HL-60 (cell line): ENCODE measurements around the gene NKAIN1.

Source experiments
- DNase-seq, 2 experiments: peaks; one replicate each; pipeline ENCODE4 v3.0.0-alpha.2; 2010 to 2020; ENCODE audit warnings: low read depth in 1 of 2, low spot score in 1 of 2
- H3K27ac ChIP-seq: fragments of 250-450 bp; sonication (Bioruptor Pico); replicated peaks from 2 replicates; pipeline ENCODE4 v1.5.1; 2020; ENCODE audit warnings: mild to moderate bottlenecking, moderate library complexity
- H3K27me3 ChIP-seq: fragments of 250-450 bp; sonication (Bioruptor Pico); 2 replicates; pipeline ENCODE4 v1.5.1; 2021; ENCODE audit warnings: mild to moderate bottlenecking, moderate library complexity; ENCODE audit not compliant: insufficient read depth, poor library complexity, severe bottlenecking
- H3K4me3 ChIP-seq: replicated peaks from 2 replicates; pipeline ENCODE4 v1.5.1; 2011; ENCODE audit warnings: mild to moderate bottlenecking, control low read depth, low read length; ENCODE audit not compliant: insufficient read depth
- GABPA ChIP-seq: IDR thresholded peaks from 2 replicates; pipeline ENCODE4 v1.6.1; 2012; ENCODE audit warnings: low read depth
- POLR2AphosphoS5 ChIP-seq: IDR thresholded peaks from 2 replicates; pipeline ENCODE4 v1.6.1; 2012; ENCODE audit warnings: low read depth
- SPI1 ChIP-seq: IDR thresholded peaks from 2 replicates; pipeline ENCODE4 v1.6.1; 2012; ENCODE audit warnings: low read depth, mild to moderate bottlenecking, borderline replicate concordance
- TF ChIP-seq, protein P1 (sequence below): IDR thresholded peaks from 2 replicates; pipeline ENCODE4 v1.6.1; 2012; ENCODE audit warnings: low read depth; ENCODE audit not compliant: insufficient replicate concordance
- TF ChIP-seq, protein P2 (sequence below): IDR thresholded peaks from one replicate; pipeline ENCODE4 v1.5.1; 2011; ENCODE audit warnings: low read length, control low read depth, inconsistent platforms; ENCODE audit not compliant: insufficient read depth

Gene NKAIN1

DNA sequence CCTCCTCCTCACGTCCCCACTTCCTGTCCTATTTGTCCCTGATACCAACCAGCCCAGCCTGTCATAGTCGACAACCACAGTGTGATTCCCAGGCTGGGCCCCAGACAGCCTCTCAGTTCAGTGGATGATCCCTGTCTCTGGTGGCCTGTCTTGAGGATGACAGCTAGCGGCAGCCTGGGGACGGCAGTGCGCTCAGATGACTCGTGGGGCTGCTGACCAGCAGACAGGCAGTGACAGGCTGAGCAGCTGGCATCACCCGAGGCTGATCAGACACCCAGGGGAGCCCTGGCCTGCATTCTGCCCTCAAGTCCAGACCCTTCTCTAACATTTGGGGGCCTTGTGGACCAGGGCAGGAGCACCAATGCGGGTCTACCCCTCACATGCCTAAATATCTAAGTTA, 21.0 kb downstream of the NKAIN1 start:
- TF ChIP-seq, protein P1, sequence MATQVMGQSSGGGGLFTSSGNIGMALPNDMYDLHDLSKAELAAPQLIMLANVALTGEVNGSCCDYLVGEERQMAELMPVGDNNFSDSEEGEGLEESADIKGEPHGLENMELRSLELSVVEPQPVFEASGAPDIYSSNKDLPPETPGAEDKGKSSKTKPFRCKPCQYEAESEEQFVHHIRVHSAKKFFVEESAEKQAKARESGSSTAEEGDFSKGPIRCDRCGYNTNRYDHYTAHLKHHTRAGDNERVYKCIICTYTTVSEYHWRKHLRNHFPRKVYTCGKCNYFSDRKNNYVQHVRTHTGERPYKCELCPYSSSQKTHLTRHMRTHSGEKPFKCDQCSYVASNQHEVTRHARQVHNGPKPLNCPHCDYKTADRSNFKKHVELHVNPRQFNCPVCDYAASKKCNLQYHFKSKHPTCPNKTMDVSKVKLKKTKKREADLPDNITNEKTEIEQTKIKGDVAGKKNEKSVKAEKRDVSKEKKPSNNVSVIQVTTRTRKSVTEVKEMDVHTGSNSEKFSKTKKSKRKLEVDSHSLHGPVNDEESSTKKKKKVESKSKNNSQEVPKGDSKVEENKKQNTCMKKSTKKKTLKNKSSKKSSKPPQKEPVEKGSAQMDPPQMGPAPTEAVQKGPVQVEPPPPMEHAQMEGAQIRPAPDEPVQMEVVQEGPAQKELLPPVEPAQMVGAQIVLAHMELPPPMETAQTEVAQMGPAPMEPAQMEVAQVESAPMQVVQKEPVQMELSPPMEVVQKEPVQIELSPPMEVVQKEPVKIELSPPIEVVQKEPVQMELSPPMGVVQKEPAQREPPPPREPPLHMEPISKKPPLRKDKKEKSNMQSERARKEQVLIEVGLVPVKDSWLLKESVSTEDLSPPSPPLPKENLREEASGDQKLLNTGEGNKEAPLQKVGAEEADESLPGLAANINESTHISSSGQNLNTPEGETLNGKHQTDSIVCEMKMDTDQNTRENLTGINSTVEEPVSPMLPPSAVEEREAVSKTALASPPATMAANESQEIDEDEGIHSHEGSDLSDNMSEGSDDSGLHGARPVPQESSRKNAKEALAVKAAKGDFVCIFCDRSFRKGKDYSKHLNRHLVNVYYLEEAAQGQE = no peak
- TF ChIP-seq SPI1 = no peak
- no peak for TF ChIP-seq GABPA
- TF ChIP-seq POLR2AphosphoS5 = no peak
- TF ChIP-seq, protein P2, sequence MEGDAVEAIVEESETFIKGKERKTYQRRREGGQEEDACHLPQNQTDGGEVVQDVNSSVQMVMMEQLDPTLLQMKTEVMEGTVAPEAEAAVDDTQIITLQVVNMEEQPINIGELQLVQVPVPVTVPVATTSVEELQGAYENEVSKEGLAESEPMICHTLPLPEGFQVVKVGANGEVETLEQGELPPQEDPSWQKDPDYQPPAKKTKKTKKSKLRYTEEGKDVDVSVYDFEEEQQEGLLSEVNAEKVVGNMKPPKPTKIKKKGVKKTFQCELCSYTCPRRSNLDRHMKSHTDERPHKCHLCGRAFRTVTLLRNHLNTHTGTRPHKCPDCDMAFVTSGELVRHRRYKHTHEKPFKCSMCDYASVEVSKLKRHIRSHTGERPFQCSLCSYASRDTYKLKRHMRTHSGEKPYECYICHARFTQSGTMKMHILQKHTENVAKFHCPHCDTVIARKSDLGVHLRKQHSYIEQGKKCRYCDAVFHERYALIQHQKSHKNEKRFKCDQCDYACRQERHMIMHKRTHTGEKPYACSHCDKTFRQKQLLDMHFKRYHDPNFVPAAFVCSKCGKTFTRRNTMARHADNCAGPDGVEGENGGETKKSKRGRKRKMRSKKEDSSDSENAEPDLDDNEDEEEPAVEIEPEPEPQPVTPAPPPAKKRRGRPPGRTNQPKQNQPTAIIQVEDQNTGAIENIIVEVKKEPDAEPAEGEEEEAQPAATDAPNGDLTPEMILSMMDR = no peak
- Histone ChIP-seq H3K27me3 (no peaks in the 10 kb centered on the region), H3K27ac (no peak overlapping the region), H3K4me3 (no peak overlapping the region)
- no peak for DNase-seq

DNA sequence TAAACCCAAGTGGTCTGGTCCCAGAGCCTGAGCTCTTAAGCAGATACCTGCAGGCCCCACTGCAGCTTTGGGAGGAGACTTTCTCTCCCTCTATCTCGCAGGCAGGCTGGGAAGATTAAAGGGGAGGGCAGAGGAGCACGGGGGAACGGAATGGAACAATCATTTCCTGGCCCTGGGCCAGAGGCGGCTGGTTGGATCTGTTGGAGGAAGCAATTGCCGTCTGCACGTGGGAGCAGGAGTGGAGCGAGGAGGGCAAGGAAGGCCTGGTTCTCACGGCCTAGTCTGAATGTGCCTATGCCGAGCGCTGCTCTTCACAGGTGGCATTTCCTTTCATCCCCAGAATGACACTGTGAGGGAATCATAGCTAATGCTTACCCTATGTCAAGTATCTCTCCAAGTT, 23.7 kb downstream of the NKAIN1 start:
- Histone ChIP-seq H3K4me3 (no peak overlapping the region), H3K27me3 (no peaks in the 10 kb centered on the region), H3K27ac (no peak overlapping the region)
- DNase-seq = no peak
- TF ChIP-seq GABPA = no peak
- TF ChIP-seq POLR2AphosphoS5 = no peak
- TF ChIP-seq, protein P1 = no peak
- TF ChIP-seq, protein P2 = no peak
- TF ChIP-seq SPI1 = no peak

DNA sequence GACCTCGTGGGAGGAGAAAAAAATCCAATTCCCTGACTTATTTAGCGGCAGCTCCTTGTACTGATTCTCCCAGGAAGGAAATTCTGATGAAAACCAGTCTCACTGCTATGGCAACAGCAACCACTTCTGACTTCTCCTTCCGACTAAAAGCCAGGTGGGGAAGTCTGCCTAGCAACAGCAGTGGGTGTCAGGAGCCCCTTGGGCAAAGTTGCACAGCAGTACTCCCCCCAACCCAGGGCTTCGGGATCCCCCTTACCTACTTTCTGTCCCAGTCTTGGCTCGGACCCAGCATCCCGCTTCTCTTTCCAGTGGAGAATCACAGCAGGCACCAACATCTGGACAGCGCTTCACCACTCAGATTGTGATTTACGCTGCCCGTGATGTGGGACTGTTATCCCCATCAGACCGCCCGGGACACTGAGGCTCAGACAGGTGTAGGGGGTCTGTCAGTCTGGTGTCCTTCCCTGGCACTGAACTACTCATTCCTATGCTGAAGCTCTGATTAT, 24.6 kb downstream of the NKAIN1 start:
- DNase-seq = no peak
- H3K27me3 ChIP-seq = no peaks in the 10 kb centered on the region
- H3K27ac ChIP-seq = no peak overlapping the region
- TF ChIP-seq POLR2AphosphoS5 = no peak
- H3K4me3 ChIP-seq = no peak overlapping the region

DNA sequence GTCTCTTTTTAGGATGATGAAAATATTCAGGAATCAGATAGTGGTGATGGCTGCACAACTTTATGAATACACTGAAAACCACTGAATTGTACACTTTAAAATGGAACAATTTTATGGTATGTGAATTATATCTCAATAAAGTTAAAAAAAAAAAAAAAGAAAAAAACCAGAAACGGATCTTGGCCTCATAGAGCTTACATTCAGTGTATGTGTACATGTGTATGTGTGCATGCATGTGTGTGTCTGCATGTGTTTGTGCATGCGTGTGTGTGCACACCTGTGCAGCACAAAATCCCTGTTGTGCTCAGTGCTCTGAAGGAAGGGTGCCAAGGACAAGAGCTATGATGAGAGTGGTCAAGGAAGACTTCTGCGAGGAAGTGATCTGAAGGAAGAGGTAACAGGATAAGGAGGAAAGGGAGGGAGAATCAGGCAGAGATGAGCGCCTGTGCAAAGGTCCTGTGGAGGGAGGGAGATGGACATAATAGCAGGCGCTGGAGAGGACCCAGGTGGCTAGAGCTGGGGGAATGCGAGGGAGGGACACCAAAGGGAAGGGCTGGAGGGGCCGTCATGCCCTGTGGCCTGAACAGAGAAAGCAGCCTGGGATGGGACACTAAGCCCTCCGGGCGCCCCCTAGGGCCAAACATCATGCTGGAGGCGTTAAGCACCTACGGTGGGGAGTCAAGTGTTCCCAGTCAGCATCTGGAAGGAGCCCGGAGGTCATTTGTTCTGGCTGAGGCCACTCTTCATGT, 25.2 kb downstream of the NKAIN1 start:
- Histone ChIP-seq H3K27me3 (no peaks in the 10 kb centered on the region), H3K4me3 (no peak overlapping the region), H3K27ac (no peak overlapping the region)
- DNase-seq = no peak
- TF ChIP-seq, protein P1 = no peak
- TF ChIP-seq, protein P2 = no peak
- TF ChIP-seq GABPA = no peak
- no peak for TF ChIP-seq POLR2AphosphoS5
- TF ChIP-seq SPI1 = no peak
